Mesothelial cell of epicardium (in vitro differentiated cells): Measurements from ENCODE around the gene APC2. TPM values are rescaled to one million over a fixed set of nuclear protein-coding genes. Genes with fewer than 3 reads are reported as not detected.

Experiments used
- DNase-seq, 2 experiments: peaks; one replicate each; pipeline ENCODE4 v3.0.0; 2021; ENCODE audit warnings: low spot score in 2 of 2; ENCODE audit not compliant: unreplicated experiment in 2 of 2
- H3K27ac Mint-ChIP-seq: 2 replicates; pipeline ENCODE4 v1.8.0; 2021; ENCODE audit warnings: mixed read lengths
- H3K27me3 Mint-ChIP-seq: 2 replicates; pipeline ENCODE4 v1.8.0; 2021; ENCODE audit warnings: low read depth, mixed read lengths
- H3K36me3 Mint-ChIP-seq: 2 replicates; pipeline ENCODE4 v1.8.0; 2021; ENCODE audit warnings: mixed read lengths
- H3K4me1 Mint-ChIP-seq: 2 replicates; pipeline ENCODE4 v1.8.0; 2021; ENCODE audit warnings: mixed read lengths
- H3K4me3 Mint-ChIP-seq: 2 replicates; pipeline ENCODE4 v1.8.0; 2021; ENCODE audit warnings: mild to moderate bottlenecking, moderate library complexity, mixed read lengths
- H3K9me3 Mint-ChIP-seq: 2 replicates; pipeline ENCODE4 v1.8.0; 2021; ENCODE audit warnings: mixed read lengths
- total RNA-seq: library from RNA; stranded (reverse); gene quantifications from 3 replicates; pipeline ENCODE4 v1.2.1, GENCODE V29; 2021
- TF ChIP-seq, protein P1 (sequence below): fragments of 200-600 bp; sonication (generic); IDR thresholded peaks from one replicate; pipeline ENCODE4 v1.5.0; 2021; ENCODE audit warnings: antibody characterized with exemption; ENCODE audit not compliant: unreplicated experiment

APC2 gene
- total RNA-seq, 1 donor from 2014 or later, result 2.3 TPM

- no peaks in the 10 kb centered on the region for H3K9me3 Mint-ChIP-seq
- no peak overlapping the region for H3K27ac Mint-ChIP-seq
- peaks cover 7% of the 10 kb centered on the region for H3K4me1 Mint-ChIP-seq
- no peaks in the 10 kb centered on the region for H3K36me3 Mint-ChIP-seq
- DNase-seq, result no peak
- H3K27me3 Mint-ChIP-seq, result peaks cover 61% of the 10 kb centered on the region
- H3K4me3 Mint-ChIP-seq, result no peak overlapping the region
- TF ChIP-seq, protein P1, sequence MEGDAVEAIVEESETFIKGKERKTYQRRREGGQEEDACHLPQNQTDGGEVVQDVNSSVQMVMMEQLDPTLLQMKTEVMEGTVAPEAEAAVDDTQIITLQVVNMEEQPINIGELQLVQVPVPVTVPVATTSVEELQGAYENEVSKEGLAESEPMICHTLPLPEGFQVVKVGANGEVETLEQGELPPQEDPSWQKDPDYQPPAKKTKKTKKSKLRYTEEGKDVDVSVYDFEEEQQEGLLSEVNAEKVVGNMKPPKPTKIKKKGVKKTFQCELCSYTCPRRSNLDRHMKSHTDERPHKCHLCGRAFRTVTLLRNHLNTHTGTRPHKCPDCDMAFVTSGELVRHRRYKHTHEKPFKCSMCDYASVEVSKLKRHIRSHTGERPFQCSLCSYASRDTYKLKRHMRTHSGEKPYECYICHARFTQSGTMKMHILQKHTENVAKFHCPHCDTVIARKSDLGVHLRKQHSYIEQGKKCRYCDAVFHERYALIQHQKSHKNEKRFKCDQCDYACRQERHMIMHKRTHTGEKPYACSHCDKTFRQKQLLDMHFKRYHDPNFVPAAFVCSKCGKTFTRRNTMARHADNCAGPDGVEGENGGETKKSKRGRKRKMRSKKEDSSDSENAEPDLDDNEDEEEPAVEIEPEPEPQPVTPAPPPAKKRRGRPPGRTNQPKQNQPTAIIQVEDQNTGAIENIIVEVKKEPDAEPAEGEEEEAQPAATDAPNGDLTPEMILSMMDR, result no peak
Observed at GRCh38 chr19:1468821-1469254, 18.9 kb downstream of the APC2 start.

DNA sequence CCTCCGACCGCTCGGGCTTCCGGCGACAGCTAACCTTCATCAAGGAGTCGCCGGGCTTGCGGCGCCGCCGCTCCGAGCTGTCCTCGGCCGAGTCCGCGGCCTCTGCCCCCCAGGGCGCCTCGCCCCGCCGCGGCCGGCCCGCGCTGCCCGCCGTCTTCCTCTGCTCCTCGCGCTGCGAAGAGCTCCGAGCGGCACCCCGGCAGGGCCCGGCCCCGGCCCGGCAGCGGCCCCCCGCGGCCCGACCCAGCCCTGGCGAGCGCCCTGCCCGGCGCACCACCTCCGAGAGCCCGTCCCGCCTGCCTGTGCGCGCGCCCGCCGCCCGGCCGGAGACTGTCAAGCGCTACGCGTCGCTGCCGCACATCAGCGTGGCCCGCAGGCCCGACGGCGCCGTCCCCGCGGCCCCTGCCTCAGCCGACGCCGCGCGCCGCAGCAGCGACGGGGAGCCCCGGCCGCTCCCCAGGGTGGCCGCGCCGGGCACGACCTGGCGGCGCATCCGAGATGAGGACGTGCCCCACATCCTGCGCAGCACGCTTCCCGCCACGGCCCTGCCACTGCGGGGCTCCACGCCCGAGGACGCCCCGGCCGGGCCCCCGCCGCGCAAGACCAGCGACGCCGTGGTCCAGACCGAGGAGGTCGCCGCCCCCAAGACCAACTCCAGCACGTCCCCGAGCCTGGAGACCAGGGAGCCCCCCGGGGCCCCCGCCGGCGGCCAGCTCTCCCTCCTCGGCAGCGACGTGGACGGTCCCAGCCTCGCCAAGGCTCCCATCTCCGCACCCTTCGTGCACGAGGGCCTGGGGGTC, 19.5 kb downstream of the APC2 start:
- no peaks in the 10 kb centered on the region for H3K9me3 Mint-ChIP-seq
- no peak overlapping the region for H3K4me3 Mint-ChIP-seq
- H3K27ac Mint-ChIP-seq, result no peak overlapping the region
- DNase-seq, result no peak
- peaks cover 7% of the 10 kb centered on the region for H3K4me1 Mint-ChIP-seq
- no peaks in the 10 kb centered on the region for H3K36me3 Mint-ChIP-seq
- peaks cover 60% of the 10 kb centered on the region for H3K27me3 Mint-ChIP-seq
- TF ChIP-seq, protein P1, result no peak

- H3K27ac Mint-ChIP-seq, result no peak overlapping the region
Observed at GRCh38 chr19:1470055-1470304, 20.1 kb downstream of the APC2 start.

GRCh38 chr19:1470305-1471009, 20.5 kb downstream of the APC2 start:
- Mint-ChIP-seq H3K27me3 (peaks cover 53% of the 10 kb centered on the region), H3K9me3 (no peaks in the 10 kb centered on the region), H3K4me1 (peaks cover 7% of the 10 kb centered on the region), H3K27ac (no peak overlapping the region), H3K4me3 (peak overlapping the region; percentile 57), H3K36me3 (no peaks in the 10 kb centered on the region)
- TF ChIP-seq, protein P1, result no peak
- no peak for DNase-seq

More at GRCh38 chr19:1470055-1470304, 20.1 kb downstream of the APC2 start:
- H3K4me1 Mint-ChIP-seq, result peaks cover 7% of the 10 kb centered on the region
- peak overlapping the region; percentile 57 for H3K4me3 Mint-ChIP-seq
- TF ChIP-seq, protein P1, result no peak
- H3K36me3 Mint-ChIP-seq, result no peaks in the 10 kb centered on the region
- H3K27me3 Mint-ChIP-seq, result peaks cover 55% of the 10 kb centered on the region
- no peak for DNase-seq
- H3K9me3 Mint-ChIP-seq, result no peaks in the 10 kb centered on the region

DNA sequence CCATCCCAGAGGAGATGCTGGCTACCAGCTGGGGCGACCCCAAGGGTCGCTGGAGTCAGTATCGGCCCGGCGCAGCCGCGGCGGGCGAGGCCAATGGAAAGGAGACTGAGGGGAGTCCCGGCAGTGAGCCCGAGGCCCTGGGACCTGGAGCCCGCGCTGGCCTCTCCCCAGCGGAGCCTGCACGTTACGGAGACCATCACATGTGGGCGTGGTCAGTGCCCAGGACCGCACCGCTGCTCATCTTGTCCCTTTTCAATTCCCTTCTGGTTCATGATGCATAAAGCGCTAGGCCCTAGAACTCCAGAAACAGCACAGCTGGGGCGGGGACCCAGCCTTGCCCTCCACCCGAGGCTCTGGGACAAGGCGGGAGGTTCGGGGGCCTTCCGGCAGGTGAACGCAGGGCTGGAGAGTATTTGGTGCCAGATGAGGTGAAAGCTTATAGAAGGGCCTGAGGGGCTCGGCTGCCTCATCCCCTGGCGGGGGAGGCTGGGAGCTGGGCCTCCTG, 21.1 kb downstream of the APC2 start:
- DNase-seq, result no peak
- no peak overlapping the region for H3K27ac Mint-ChIP-seq
- TF ChIP-seq, protein P1, result no peak
- H3K4me3 Mint-ChIP-seq, result peak overlapping the region; percentile 36
- no peaks in the 10 kb centered on the region for H3K9me3 Mint-ChIP-seq
- H3K4me1 Mint-ChIP-seq, result peaks cover 7% of the 10 kb centered on the region
- H3K36me3 Mint-ChIP-seq, result no peaks in the 10 kb centered on the region
- peaks cover 50% of the 10 kb centered on the region for H3K27me3 Mint-ChIP-seq
